AG09319 (cell line): ENCODE results near the gene SREBF2.

ENCODE experiments used
- DNase-seq: peaks from one replicate; pipeline ENCODE4 v3.0.0-alpha.2; 2010; ENCODE audit warnings: low read depth; ENCODE audit errors: extremely low read depth
- TF ChIP-seq, protein P1 (sequence below): IDR thresholded peaks from 2 replicates; pipeline ENCODE4 v1.5.1; 2011; ENCODE audit warnings: low read depth, mild to moderate bottlenecking, inconsistent platforms, low read length, moderate library complexity

SREBF2 gene

DNA sequence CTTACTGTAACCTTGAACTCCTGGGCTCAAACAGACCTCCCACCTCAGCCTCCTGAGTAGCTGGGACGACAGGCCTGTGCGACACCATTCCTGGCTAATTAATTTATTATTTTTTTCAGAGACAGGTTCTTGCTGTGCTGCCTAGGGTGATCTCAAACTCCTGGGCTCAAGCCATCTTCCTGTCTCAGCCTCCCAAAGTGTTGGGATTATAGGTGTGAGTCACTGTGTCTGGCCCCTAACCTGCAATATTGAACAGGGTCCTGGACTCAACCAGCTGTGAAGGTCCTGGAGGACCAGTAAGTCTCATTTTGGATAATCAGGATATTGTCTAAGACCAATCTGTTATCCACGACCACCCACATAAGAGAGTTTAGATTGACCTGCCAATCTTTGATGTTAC, 17.2 kb upstream of the SREBF2 start:
- no peak for DNase-seq
- TF ChIP-seq, protein P1, sequence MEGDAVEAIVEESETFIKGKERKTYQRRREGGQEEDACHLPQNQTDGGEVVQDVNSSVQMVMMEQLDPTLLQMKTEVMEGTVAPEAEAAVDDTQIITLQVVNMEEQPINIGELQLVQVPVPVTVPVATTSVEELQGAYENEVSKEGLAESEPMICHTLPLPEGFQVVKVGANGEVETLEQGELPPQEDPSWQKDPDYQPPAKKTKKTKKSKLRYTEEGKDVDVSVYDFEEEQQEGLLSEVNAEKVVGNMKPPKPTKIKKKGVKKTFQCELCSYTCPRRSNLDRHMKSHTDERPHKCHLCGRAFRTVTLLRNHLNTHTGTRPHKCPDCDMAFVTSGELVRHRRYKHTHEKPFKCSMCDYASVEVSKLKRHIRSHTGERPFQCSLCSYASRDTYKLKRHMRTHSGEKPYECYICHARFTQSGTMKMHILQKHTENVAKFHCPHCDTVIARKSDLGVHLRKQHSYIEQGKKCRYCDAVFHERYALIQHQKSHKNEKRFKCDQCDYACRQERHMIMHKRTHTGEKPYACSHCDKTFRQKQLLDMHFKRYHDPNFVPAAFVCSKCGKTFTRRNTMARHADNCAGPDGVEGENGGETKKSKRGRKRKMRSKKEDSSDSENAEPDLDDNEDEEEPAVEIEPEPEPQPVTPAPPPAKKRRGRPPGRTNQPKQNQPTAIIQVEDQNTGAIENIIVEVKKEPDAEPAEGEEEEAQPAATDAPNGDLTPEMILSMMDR, result no peak

DNA sequence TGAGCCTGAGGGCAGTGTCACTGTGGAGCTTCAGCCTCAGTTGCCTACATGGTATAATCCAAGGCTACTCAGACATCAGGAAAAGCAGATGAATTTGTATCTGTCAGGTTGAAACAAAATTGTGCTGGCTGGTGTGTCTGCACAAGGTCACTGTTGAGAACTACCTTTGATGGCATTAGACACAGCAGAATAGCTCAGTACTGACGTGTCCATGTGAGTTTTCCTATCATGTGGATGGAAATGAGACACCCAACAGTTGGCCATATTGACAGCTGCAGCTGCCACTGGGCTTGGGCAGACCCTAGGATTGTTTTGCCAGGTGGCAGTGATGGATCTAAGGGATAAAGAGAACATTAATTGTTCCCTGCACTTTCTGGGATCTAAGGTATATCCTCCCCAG, 16.7 kb upstream of the SREBF2 start:
- no peak for DNase-seq
- TF ChIP-seq, protein P1, result no peak

- DNase-seq, result no peak
- TF ChIP-seq, protein P1, result no peak
These were observed 16.0 kb upstream of the SREBF2 start for GRCh38 chr22:41816871-41817270.

- TF ChIP-seq, protein P1, result no peak
- DNase-seq, result no peak
These were observed 14.9 kb upstream of the SREBF2 start for GRCh38 chr22:41818011-41818410.

GRCh38 chr22:41818596-41818995, 14.3 kb upstream of the SREBF2 start:
- DNase-seq, result no peak
- TF ChIP-seq, protein P1, result no peak

- TF ChIP-seq, protein P1, result no peak
- no peak for DNase-seq
These were observed 13.6 kb upstream of the SREBF2 start for GRCh38 chr22:41819257-41819656.

DNA sequence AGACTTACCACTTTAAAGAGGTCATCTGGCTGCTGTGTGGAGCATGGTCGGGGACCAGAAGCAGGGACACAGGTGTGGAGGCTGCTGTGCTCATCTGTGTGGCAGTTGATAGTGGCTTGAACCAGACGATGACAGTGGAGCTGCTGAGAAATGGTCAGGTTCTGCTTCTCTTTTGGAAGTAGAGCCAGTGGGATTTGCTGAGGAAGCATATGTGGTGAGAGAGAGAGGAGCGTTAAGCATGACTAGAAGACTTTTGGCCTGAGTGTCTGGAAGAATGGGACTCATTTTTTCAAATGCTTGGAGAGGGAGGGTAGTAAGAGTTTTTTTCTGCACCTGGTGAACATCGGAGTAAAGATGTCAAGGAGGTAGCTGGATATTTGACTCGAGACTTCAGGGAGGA, 12.5 kb upstream of the SREBF2 start:
- TF ChIP-seq, protein P1, result no peak
- no peak for DNase-seq
